Measurements from ENCODE around the gene FCMR.

FCMR gene

GRCh38 chr1:206939841-206940587 lies 18.3 kb upstream of the FCMR start:
- no peaks in the 10 kb centered on the region for H3K9me3 ChIP-seq (ENCODE audit: control insufficient read depth, insufficient read depth, low read length)
- no peaks in the 10 kb centered on the region for H3K4me1 ChIP-seq (ENCODE audit: control insufficient read depth, low read length)
- no peaks in the 10 kb centered on the region for H4K20me1 ChIP-seq (ENCODE audit: control insufficient read depth, insufficient read depth, low read depth, low read length)
- H3K4me2 ChIP-seq (ENCODE audit: low read length), result no peak overlapping the region
- no peaks in the 10 kb centered on the region for H3F3A ChIP-seq (ENCODE audit: control insufficient read depth, insufficient read depth)
- H3K4me3 ChIP-seq (ENCODE audit: low read length), result no peak overlapping the region
- H3K27me3 ChIP-seq (ENCODE audit: control insufficient read depth, low read length), result peaks cover 29% of the 10 kb centered on the region
- H3K36me3 ChIP-seq (ENCODE audit: control insufficient read depth, low read length), result no peaks in the 10 kb centered on the region
- no peaks in the 10 kb centered on the region for H3K9me2 ChIP-seq (replicated peaks; ENCODE audit: control insufficient read depth, low read length)
- no peak overlapping the region for H3K27ac ChIP-seq (ENCODE audit: low read depth, low read length)
- TF ChIP-seq EZH2phosphoT487 (IDR thresholded peaks at IDR 0.05; ENCODE audit: borderline replicate concordance, low read length) (no peak), CTCF (IDR thresholded peaks at IDR 0.05; ENCODE audit: low read depth, low read length, poor library complexity, severe bottlenecking) (no peak)
- no peaks in the 10 kb centered on the region for H3K79me2 ChIP-seq (ENCODE audit: control insufficient read depth, low read length)

GRCh38 chr1:206939131-206939530 lies 17.4 kb upstream of the FCMR start:
- no peaks in the 10 kb centered on the region for H3K4me1 ChIP-seq (ENCODE audit: control insufficient read depth, low read length)
- no peaks in the 10 kb centered on the region for H3F3A ChIP-seq (ENCODE audit: control insufficient read depth, insufficient read depth)
- TF ChIP-seq EZH2phosphoT487 (IDR thresholded peaks at IDR 0.05; ENCODE audit: borderline replicate concordance, low read length) (no peak), CTCF (IDR thresholded peaks at IDR 0.05; ENCODE audit: low read depth, low read length, poor library complexity, severe bottlenecking) (no peak)

GRCh38 chr1:206937425-206937824 lies 15.7 kb upstream of the FCMR start:
- TF ChIP-seq CTCF (IDR thresholded peaks at IDR 0.05; ENCODE audit: low read depth, low read length, poor library complexity, severe bottlenecking) (no peak), EZH2phosphoT487 (IDR thresholded peaks at IDR 0.05; ENCODE audit: borderline replicate concordance, low read length) (no peak)
- Histone ChIP-seq H3K9me2 (replicated peaks; ENCODE audit: control insufficient read depth, low read length) (no peaks in the 10 kb centered on the region), H3K9me3 (ENCODE audit: control insufficient read depth, insufficient read depth, low read length) (no peaks in the 10 kb centered on the region), H3K4me3 (ENCODE audit: low read length) (no peak overlapping the region), H3K79me2 (ENCODE audit: control insufficient read depth, low read length) (no peaks in the 10 kb centered on the region), H3K27me3 (ENCODE audit: control insufficient read depth, low read length) (peaks cover 16% of the 10 kb centered on the region), H3K4me2 (ENCODE audit: low read length) (no peak overlapping the region), H4K20me1 (ENCODE audit: control insufficient read depth, insufficient read depth, low read depth, low read length) (no peaks in the 10 kb centered on the region), H3K27ac (ENCODE audit: low read depth, low read length) (no peak overlapping the region), H3K36me3 (ENCODE audit: control insufficient read depth, low read length) (no peaks in the 10 kb centered on the region), H3K4me1 (ENCODE audit: control insufficient read depth, low read length) (no peaks in the 10 kb centered on the region), H3F3A (ENCODE audit: control insufficient read depth, insufficient read depth) (no peaks in the 10 kb centered on the region)

More at GRCh38 chr1:206939131-206939530, 17.4 kb upstream of the FCMR start:
- Histone ChIP-seq H3K9me2 (replicated peaks; ENCODE audit: control insufficient read depth, low read length) (no peaks in the 10 kb centered on the region), H3K36me3 (ENCODE audit: control insufficient read depth, low read length) (no peaks in the 10 kb centered on the region), H3K4me2 (ENCODE audit: low read length) (no peak overlapping the region), H3K9me3 (ENCODE audit: control insufficient read depth, insufficient read depth, low read length) (no peaks in the 10 kb centered on the region), H3K27me3 (ENCODE audit: control insufficient read depth, low read length) (peaks cover 22% of the 10 kb centered on the region), H3K79me2 (ENCODE audit: control insufficient read depth, low read length) (no peaks in the 10 kb centered on the region), H3K4me3 (ENCODE audit: low read length) (no peak overlapping the region), H3K27ac (ENCODE audit: low read depth, low read length) (no peak overlapping the region), H4K20me1 (ENCODE audit: control insufficient read depth, insufficient read depth, low read depth, low read length) (no peaks in the 10 kb centered on the region)

Data from DOHH2 (cell line).